GM23248 (cell line): ENCODE data around the gene PLAAT3.

Experiments used
- EZH2 ChIP-seq: fragments of 200-600 bp; sonication (generic); IDR thresholded peaks from 2 replicates; pipeline ENCODE4 v1.6.1; 2018; ENCODE audit warnings: antibody characterized with exemption, mild to moderate bottlenecking; ENCODE audit not compliant: insufficient read depth, poor library complexity, severe bottlenecking
- EZH2phosphoT487 ChIP-seq: fragments of 200-600 bp; sonication (generic); IDR thresholded peaks from 2 replicates; pipeline ENCODE4 v1.6.1; 2018; ENCODE audit warnings: antibody characterized with exemption, moderate library complexity, mild to moderate bottlenecking, low read depth; ENCODE audit not compliant: insufficient read depth

- TF ChIP-seq EZH2phosphoT487: no peak
- TF ChIP-seq EZH2: no peak
Observed at GRCh38 chr11:63609971-63610580, 4.2 kb downstream of the PLAAT3 start.
